ENCODE results near the gene HS6ST1. TPM values are rescaled to one million over a fixed set of nuclear protein-coding genes. Genes with fewer than 3 reads are reported as not detected.

The HS6ST1 gene
- total RNA-seq, 1 donor from 2014 or later = 68.5 TPM

DNA sequence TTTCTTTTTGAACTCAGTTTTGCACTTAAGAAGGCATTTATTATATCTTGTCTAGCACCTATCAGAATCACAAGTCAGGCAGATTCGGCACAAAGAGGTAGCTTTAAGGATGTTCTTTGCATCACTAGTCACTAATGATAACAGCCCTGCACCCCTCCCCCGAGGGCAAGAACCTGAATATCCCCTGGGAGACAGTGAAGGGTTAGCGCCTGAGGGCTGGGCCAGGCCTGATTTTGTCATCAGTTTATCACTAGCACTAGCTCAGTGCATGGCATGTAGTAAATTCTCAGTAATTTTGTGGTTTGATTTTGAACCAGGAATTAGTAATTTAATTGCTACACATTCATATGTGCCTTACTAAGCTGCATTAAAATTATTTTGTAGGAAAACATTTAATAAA, 23.9 kb upstream of the HS6ST1 start:
- Histone ChIP-seq H3K4me3 (no peak overlapping the region), H3K4me1 (peaks cover 9% of the 10 kb centered on the region), H3K27ac (no peak overlapping the region), H3K9me3 (no peaks in the 10 kb centered on the region), H3K36me3 (no peaks in the 10 kb centered on the region), H3K27me3 (no peaks in the 10 kb centered on the region)
- intact Hi-C loops (cut with DNase I) = no loop called here
- TF ChIP-seq POLR2AphosphoS5 (IDR thresholded peaks at IDR 0.05; ENCODE audit: insufficient read depth in 1 of 2, low read depth in 1 of 2) (no peak), POLR2A (IDR thresholded peaks at IDR 0.05) (no peak)
- TF ChIP-seq, protein P1, sequence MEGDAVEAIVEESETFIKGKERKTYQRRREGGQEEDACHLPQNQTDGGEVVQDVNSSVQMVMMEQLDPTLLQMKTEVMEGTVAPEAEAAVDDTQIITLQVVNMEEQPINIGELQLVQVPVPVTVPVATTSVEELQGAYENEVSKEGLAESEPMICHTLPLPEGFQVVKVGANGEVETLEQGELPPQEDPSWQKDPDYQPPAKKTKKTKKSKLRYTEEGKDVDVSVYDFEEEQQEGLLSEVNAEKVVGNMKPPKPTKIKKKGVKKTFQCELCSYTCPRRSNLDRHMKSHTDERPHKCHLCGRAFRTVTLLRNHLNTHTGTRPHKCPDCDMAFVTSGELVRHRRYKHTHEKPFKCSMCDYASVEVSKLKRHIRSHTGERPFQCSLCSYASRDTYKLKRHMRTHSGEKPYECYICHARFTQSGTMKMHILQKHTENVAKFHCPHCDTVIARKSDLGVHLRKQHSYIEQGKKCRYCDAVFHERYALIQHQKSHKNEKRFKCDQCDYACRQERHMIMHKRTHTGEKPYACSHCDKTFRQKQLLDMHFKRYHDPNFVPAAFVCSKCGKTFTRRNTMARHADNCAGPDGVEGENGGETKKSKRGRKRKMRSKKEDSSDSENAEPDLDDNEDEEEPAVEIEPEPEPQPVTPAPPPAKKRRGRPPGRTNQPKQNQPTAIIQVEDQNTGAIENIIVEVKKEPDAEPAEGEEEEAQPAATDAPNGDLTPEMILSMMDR (IDR thresholded peaks at IDR 0.05) = no peak
- peak in 1 of 2 donors; percentile 29 for DNase-seq (ENCODE audit: extremely low spot score in 2 of 2)

DNA sequence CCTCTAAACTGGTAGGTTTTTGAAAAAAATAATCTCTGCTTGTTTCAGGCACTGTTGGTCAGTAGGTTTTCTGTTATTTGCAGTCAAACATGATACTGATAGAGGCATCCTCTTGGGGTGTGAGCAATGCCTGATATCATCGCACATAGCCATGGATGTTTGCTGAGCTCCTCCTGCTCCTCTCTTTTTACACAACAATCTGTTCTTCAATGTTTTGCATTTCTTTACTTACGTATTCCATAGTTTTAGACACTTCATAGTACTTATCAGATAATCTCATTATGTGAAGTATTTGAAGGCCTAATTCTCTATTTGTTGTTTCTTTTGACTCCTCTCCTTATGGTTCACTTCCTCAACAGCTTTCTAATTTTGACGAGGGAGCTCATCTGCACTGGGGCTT, 23.0 kb upstream of the HS6ST1 start:
- Histone ChIP-seq H3K9me3 (no peaks in the 10 kb centered on the region), H3K27me3 (no peaks in the 10 kb centered on the region), H3K36me3 (no peaks in the 10 kb centered on the region), H3K4me3 (no peak overlapping the region), H3K27ac (no peak overlapping the region), H3K4me1 (no peaks in the 10 kb centered on the region)
- peak in 1 of 2 donors; percentile 27 for DNase-seq (ENCODE audit: extremely low spot score in 2 of 2)
- intact Hi-C loops (cut with DNase I) = no loop called here
- TF ChIP-seq POLR2A (IDR thresholded peaks at IDR 0.05) (no peak), POLR2AphosphoS5 (IDR thresholded peaks at IDR 0.05; ENCODE audit: insufficient read depth in 1 of 2, low read depth in 1 of 2) (no peak)
- TF ChIP-seq, protein P1 (IDR thresholded peaks at IDR 0.05) = no peak

DNA sequence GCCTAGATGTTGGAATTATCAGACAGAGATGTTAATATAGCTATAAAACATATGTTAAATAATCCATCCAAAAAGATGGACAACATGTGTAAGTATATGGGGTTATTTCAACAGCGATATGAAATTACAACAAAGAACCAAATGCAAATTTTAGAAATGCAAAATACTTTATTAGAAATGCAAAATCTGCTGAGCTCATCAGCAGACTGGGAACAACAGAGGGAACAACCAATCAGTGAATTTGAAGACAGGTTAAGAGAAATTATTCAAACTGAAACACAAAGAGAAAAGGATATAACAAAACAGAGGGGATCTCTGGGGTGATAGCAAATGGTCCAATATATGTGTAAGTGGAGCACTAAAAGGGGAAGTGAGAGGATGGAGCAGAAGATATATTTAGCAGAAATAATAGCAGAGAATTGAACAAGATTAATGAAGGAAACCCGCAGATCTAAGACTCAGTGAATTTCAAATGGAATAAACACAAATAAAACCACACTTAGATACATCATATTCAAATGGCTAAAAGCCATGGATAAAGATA, 13.5 kb upstream of the HS6ST1 start:
- DNase-seq (ENCODE audit: extremely low spot score in 2 of 2) = no peak
- intact Hi-C loops (cut with DNase I) = no loop called here
- Histone ChIP-seq H3K4me3 (no peak overlapping the region), H3K27ac (no peak overlapping the region), H3K36me3 (no peaks in the 10 kb centered on the region), H3K4me1 (no peaks in the 10 kb centered on the region), H3K27me3 (no peaks in the 10 kb centered on the region), H3K9me3 (no peaks in the 10 kb centered on the region)
- TF ChIP-seq POLR2A (IDR thresholded peaks at IDR 0.05) (no peak), POLR2AphosphoS5 (IDR thresholded peaks at IDR 0.05; ENCODE audit: insufficient read depth in 1 of 2, low read depth in 1 of 2) (no peak)
- TF ChIP-seq, protein P1 (IDR thresholded peaks at IDR 0.05) = no peak

DNA sequence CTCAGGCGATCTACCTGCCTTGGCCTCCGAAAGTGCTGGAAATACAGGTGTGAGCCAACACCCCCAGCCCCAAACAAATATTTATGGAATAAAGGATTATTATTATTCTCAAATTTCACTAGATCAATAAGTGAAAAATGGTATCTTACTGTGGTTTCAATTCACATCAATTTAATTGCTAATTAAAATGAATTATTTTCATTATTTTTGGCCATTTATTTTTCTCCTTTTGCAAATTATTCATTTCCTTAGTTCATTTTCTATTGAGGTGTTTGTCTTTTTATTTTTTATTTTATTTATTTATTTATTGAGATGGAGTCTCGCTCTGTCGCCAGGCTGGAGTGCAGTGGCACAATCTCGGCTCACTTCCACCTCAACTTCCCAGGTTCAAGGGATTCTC, 11.9 kb upstream of the HS6ST1 start:
- Histone ChIP-seq H3K27me3 (no peaks in the 10 kb centered on the region), H3K36me3 (no peaks in the 10 kb centered on the region), H3K4me3 (no peak overlapping the region), H3K4me1 (peaks cover 4% of the 10 kb centered on the region), H3K27ac (no peak overlapping the region), H3K9me3 (no peaks in the 10 kb centered on the region)
- peak in 1 of 2 donors; percentile 29 for DNase-seq (ENCODE audit: extremely low spot score in 2 of 2)
- intact Hi-C loops (cut with DNase I) = no loop called here
- TF ChIP-seq, protein P1 (IDR thresholded peaks at IDR 0.05) = no peak
- no peak for TF ChIP-seq POLR2A (IDR thresholded peaks at IDR 0.05)
- TF ChIP-seq POLR2AphosphoS5 (IDR thresholded peaks at IDR 0.05; ENCODE audit: insufficient read depth in 1 of 2, low read depth in 1 of 2) = no peak

DNA sequence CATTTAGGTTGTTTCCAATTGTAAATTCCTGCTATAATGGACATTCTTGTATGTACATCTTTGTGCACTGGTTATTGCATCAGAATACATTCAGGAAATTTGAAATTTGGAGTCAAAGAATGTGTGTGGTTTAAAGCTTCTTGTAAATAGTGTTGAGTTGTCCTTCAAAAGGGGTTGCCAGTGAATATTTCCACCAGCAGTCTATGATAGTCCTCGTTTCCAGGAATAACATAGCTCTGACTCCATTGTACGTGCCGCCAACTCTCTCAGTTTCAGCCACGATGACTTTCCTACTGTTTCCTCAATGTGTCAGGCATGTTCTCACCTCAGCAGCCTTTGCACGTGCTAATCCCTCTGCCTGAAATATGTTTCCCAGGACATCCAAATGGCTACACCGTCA, 10.9 kb upstream of the HS6ST1 start:
- Histone ChIP-seq H3K4me1 (peaks cover 12% of the 10 kb centered on the region), H3K4me3 (no peak overlapping the region), H3K9me3 (no peaks in the 10 kb centered on the region), H3K27ac (no peak overlapping the region), H3K36me3 (no peaks in the 10 kb centered on the region), H3K27me3 (no peaks in the 10 kb centered on the region)
- intact Hi-C loops (cut with DNase I) = loop anchor here (10.0 kb wide), 1 partner anchor 405 kb away; no protein-coding TSS in a partner anchor
- peak in 1 of 2 donors; percentile 22 for DNase-seq (ENCODE audit: extremely low spot score in 2 of 2)
- TF ChIP-seq POLR2AphosphoS5 (IDR thresholded peaks at IDR 0.05; ENCODE audit: insufficient read depth in 1 of 2, low read depth in 1 of 2) = no peak
- TF ChIP-seq, protein P1 (IDR thresholded peaks at IDR 0.05) = no peak
- no peak for TF ChIP-seq POLR2A (IDR thresholded peaks at IDR 0.05)
